ENCODE data around the gene GDPD2.

GDPD2 gene

DNA sequence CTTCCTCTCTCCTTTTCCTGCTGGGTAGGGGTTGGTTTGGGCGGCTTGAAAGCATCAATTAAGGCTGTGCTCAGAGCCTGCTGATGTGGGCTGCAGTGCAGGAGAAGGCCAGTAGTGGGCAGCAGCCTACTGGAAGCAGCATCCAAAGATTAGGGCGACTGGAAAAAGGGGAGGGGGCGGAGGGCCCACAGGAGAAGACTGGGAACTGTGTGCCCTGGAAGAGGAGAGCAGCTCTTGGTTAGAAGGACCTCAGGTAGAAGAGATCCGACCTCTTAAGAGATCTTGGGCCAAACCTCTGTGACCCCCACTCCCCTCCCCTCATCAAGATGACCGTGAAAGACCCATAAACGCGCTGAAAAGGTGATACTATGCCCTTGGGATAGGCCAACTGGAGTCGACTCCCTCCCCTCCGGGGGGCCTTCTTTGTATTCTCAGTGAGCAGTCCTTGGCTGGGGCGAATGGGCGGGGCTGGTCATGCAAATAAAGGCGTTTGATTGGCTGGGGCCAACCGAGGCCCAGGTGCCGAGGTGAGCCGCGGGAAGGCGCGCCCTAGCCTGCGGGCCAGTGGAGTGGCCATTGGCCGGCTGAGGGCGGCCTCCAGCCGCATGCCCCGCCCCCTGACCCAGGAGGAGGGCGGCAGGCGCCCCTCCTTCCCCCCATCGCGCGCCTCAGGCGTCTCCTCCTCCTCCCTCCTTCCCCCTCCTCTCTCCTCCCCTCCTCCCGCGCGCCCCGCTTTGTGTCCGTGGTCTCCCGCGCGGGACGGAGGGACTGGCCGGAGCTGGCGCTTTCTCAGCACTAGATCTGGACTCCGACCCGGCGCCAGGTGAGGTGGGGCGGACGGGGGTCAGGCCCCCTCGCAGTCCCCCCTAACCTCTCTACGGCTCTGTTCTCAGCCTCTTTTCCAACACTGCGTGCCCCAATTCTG is 31.6 kb downstream of the GDPD2 start (continued):
- no peak; the same call in 1 of the 2 replicates for TF ChIP-seq KLF7 (tag by site-specific recombination; IDR thresholded peaks at IDR 0.05; ENCODE audit: borderline replicate concordance)
- TF ChIP-seq ZNF48 (tag by site-specific recombination; IDR thresholded peaks at IDR 0.05) = no peak
- peak; percentile 93 for TF ChIP-seq ZNF423 (tag by site-specific recombination; IDR thresholded peaks at IDR 0.05)
- no peak for TF ChIP-seq ZNF768 (tag by site-specific recombination; IDR thresholded peaks at IDR 0.05)
- TF ChIP-seq ZNF2 (tag by site-specific recombination; IDR thresholded peaks at IDR 0.05) = 0 out of 2 replicates have a peak, but pooled peaks have one; percentile 25
- TF ChIP-seq GLIS1 (tag by site-specific recombination; IDR thresholded peaks at IDR 0.05) = peak; percentile 80
- peak; percentile 28; the same call in 1 of the 2 replicates for TF ChIP-seq ZNF629 (tag by site-specific recombination; IDR thresholded peaks at IDR 0.05)
- TF ChIP-seq IKZF3 (tag by site-specific recombination; IDR thresholded peaks at IDR 0.05) = peak; percentile 98
- no peak for TF ChIP-seq ZNF324 (tag by site-specific recombination; IDR thresholded peaks at IDR 0.05)
- TF ChIP-seq MEIS1 (CRISPR knock-in tag; IDR thresholded peaks at IDR 0.05; ENCODE audit: borderline replicate concordance) = no peak
- TF ChIP-seq ZNF560 (tag by site-specific recombination; IDR thresholded peaks at IDR 0.05; ENCODE audit: borderline replicate concordance) = no peak
- peak; percentile 97 for TF ChIP-seq ZNF239 (tag by site-specific recombination; IDR thresholded peaks at IDR 0.05)
- TF ChIP-seq SP7 (tag by site-specific recombination; IDR thresholded peaks at IDR 0.05) = peak; percentile 46
- peak; percentile 13; the same call in 1 of the 2 replicates for TF ChIP-seq ZNF76 (tag by site-specific recombination; IDR thresholded peaks at IDR 0.05; ENCODE audit: borderline replicate concordance, low read depth)
- no peak for TF ChIP-seq ZNF626 (tag by site-specific recombination; IDR thresholded peaks at IDR 0.05)
- no peak for TF ChIP-seq ZNF121 (tag by site-specific recombination; IDR thresholded peaks at IDR 0.05)
- TF ChIP-seq ZNF776 (tag by site-specific recombination; IDR thresholded peaks at IDR 0.05; ENCODE audit: borderline replicate concordance) = no peak
- TF ChIP-seq, protein P1, sequence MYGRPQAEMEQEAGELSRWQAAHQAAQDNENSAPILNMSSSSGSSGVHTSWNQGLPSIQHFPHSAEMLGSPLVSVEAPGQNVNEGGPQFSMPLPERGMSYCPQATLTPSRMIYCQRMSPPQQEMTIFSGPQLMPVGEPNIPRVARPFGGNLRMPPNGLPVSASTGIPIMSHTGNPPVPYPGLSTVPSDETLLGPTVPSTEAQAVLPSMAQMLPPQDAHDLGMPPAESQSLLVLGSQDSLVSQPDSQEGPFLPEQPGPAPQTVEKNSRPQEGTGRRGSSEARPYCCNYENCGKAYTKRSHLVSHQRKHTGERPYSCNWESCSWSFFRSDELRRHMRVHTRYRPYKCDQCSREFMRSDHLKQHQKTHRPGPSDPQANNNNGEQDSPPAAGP (tag by site-specific recombination; IDR thresholded peaks at IDR 0.05) = 0 out of 2 replicates have a peak, but pooled peaks have one; percentile 63
- no peak for TF ChIP-seq ZNF549 (tag by site-specific recombination; IDR thresholded peaks at IDR 0.05)
- peak; percentile 75 for TF ChIP-seq ZNF335 (tag by site-specific recombination; conservative IDR thresholded peaks at IDR 0.05)
- TF ChIP-seq, protein P2, sequence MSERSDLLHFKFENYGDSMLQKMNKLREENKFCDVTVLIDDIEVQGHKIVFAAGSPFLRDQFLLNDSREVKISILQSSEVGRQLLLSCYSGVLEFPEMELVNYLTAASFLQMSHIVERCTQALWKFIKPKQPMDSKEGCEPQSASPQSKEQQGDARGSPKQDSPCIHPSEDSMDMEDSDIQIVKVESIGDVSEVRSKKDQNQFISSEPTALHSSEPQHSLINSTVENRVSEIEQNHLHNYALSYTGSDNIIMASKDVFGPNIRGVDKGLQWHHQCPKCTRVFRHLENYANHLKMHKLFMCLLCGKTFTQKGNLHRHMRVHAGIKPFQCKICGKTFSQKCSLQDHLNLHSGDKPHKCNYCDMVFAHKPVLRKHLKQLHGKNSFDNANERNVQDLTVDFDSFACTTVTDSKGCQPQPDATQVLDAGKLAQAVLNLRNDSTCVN (tag by site-specific recombination; optimal IDR thresholded peaks at IDR 0.05) = peak; percentile 69
- TF ChIP-seq, protein P3, sequence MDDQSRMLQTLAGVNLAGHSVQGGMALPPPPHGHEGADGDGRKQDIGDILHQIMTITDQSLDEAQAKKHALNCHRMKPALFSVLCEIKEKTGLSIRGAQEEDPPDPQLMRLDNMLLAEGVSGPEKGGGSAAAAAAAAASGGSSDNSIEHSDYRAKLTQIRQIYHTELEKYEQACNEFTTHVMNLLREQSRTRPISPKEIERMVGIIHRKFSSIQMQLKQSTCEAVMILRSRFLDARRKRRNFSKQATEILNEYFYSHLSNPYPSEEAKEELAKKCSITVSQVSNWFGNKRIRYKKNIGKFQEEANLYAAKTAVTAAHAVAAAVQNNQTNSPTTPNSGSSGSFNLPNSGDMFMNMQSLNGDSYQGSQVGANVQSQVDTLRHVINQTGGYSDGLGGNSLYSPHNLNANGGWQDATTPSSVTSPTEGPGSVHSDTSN (CRISPR knock-in tag; IDR thresholded peaks at IDR 0.05) = no peak
- TF ChIP-seq, protein P4, sequence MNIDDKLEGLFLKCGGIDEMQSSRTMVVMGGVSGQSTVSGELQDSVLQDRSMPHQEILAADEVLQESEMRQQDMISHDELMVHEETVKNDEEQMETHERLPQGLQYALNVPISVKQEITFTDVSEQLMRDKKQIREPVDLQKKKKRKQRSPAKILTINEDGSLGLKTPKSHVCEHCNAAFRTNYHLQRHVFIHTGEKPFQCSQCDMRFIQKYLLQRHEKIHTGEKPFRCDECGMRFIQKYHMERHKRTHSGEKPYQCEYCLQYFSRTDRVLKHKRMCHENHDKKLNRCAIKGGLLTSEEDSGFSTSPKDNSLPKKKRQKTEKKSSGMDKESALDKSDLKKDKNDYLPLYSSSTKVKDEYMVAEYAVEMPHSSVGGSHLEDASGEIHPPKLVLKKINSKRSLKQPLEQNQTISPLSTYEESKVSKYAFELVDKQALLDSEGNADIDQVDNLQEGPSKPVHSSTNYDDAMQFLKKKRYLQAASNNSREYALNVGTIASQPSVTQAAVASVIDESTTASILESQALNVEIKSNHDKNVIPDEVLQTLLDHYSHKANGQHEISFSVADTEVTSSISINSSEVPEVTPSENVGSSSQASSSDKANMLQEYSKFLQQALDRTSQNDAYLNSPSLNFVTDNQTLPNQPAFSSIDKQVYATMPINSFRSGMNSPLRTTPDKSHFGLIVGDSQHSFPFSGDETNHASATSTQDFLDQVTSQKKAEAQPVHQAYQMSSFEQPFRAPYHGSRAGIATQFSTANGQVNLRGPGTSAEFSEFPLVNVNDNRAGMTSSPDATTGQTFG (tag by site-specific recombination; IDR thresholded peaks at IDR 0.05; ENCODE audit: borderline replicate concordance) = no peak
- TF ChIP-seq, protein P5, sequence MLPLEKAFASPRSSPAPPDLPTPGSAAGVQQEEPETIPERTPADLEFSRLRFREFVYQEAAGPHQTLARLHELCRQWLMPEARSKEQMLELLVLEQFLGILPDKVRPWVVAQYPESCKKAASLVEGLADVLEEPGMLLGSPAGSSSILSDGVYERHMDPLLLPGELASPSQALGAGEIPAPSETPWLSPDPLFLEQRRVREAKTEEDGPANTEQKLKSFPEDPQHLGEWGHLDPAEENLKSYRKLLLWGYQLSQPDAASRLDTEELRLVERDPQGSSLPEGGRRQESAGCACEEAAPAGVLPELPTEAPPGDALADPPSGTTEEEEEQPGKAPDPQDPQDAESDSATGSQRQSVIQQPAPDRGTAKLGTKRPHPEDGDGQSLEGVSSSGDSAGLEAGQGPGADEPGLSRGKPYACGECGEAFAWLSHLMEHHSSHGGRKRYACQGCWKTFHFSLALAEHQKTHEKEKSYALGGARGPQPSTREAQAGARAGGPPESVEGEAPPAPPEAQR (tag by site-specific recombination; IDR thresholded peaks at IDR 0.05) = no peak
- no peak for TF ChIP-seq ZBTB48 (tag by site-specific recombination; IDR thresholded peaks at IDR 0.05)
- peak; percentile 31; the same call in 1 of the 2 replicates for TF ChIP-seq ZFHX2 (tag by site-specific recombination; conservative IDR thresholded peaks at IDR 0.05)
- TF ChIP-seq, protein P6, sequence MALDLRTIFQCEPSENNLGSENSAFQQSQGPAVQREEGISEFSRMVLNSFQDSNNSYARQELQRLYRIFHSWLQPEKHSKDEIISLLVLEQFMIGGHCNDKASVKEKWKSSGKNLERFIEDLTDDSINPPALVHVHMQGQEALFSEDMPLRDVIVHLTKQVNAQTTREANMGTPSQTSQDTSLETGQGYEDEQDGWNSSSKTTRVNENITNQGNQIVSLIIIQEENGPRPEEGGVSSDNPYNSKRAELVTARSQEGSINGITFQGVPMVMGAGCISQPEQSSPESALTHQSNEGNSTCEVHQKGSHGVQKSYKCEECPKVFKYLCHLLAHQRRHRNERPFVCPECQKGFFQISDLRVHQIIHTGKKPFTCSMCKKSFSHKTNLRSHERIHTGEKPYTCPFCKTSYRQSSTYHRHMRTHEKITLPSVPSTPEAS (tag by site-specific recombination; IDR thresholded peaks at IDR 0.05) = no peak
- TF ChIP-seq ZNF558 (tag by site-specific recombination; IDR thresholded peaks at IDR 0.05) = no peak
- TF ChIP-seq ZNF677 (tag by site-specific recombination; IDR thresholded peaks at IDR 0.05) = no peak
- TF ChIP-seq OSR2 (tag by site-specific recombination; IDR thresholded peaks at IDR 0.05) = no peak
- no peak for TF ChIP-seq ZNF404 (tag by site-specific recombination; IDR thresholded peaks at IDR 0.05)
- no peak for TF ChIP-seq ZNF670 (tag by site-specific recombination; IDR thresholded peaks at IDR 0.05; ENCODE audit: low read depth)
